Stomach (tissue), 4 donors: ENCODE data around the gene ACTN1.

Experiments used
- CTCF ChIP-seq, 7 experiments: fragments of 450-650 bp in 4 of 7; fragments of 200-600 bp in 3 of 7; sonication (generic) in 3 of 7; IDR thresholded peaks; one replicate each; pipeline ENCODE4 v1.5.1; 2016 to 2019; ENCODE audit warnings: antibody characterized with exemption in 7 of 7, control low read depth in 2 of 7, mild to moderate bottlenecking in 1 of 7
- POLR2A ChIP-seq, 4 donors: fragments of 450-650 bp; IDR thresholded peaks; one replicate each; pipeline ENCODE4 v1.6.1; 2016; ENCODE audit warnings: antibody characterized with exemption in 4 of 4, control low read depth in 2 of 4, mild to moderate bottlenecking in 1 of 4, moderate library complexity in 1 of 4

GRCh38 chr14:68927956-68928675, 51.0 kb downstream of the ACTN1 start:
- TF ChIP-seq CTCF (IDR thresholded peaks at IDR 0.05) (no peak), POLR2A (IDR thresholded peaks at IDR 0.05) (no peak)
